Measurements from ENCODE around the gene SNTA1.

- no peak for TF ChIP-seq CTCF (IDR thresholded peaks at IDR 0.05)
- TF ChIP-seq POLR2A (IDR thresholded peaks at IDR 0.05) = no peak
These were observed 504 bp downstream of the SNTA1 start for GRCh38 chr20:33443006-33443511.
